Activated B cell treated with CpG ODN at 0.5 μM for 24 hours (primary cell): ENCODE measurements around the gene CYB561D2. TPM values are rescaled to one million over a fixed set of nuclear protein-coding genes. Genes with fewer than 3 reads are reported as not detected.

Experiments
- ATAC-seq: fragments of 200-7000 bp; cut with Tn5 transposase; one replicate; pipeline ENCODE4 v1.10.0; 2021; ENCODE audit warnings: low read depth, mild to moderate bottlenecking, moderate library complexity
- CTCF ChIA-PET: fragments of 350-600 bp; sonication (Branson Sonifier 250); formaldehyde crosslinking; loops from one replicate; lab custom pipeline; 2021; ENCODE audit warnings: antibody characterized with exemption; lab: Charles Lee
- POLR2A ChIA-PET: fragments of 350-600 bp; sonication (Branson Sonifier 250); formaldehyde crosslinking; loops from one replicate; lab custom pipeline; 2021; ENCODE audit warnings: antibody characterized with exemption; lab: Charles Lee
- DNase-seq: peaks from one replicate; pipeline ENCODE4 v3.0.0; 2022
- H3K27ac Mint-ChIP-seq: one replicate; pipeline ENCODE4 v1.8.0; 2020; ENCODE audit warnings: mixed read lengths
- H3K27me3 Mint-ChIP-seq: one replicate; pipeline ENCODE4 v1.8.0; 2021; ENCODE audit warnings: mixed read lengths
- H3K36me3 Mint-ChIP-seq: one replicate; pipeline ENCODE4 v1.8.0; 2021; ENCODE audit warnings: low read depth, mixed read lengths
- H3K4me1 Mint-ChIP-seq: one replicate; pipeline ENCODE4 v1.8.0; 2021; ENCODE audit warnings: mixed read lengths
- H3K4me3 Mint-ChIP-seq: one replicate; pipeline ENCODE4 v1.8.0; 2020; ENCODE audit warnings: mild to moderate bottlenecking, mixed read lengths
- H3K9me3 Mint-ChIP-seq: one replicate; pipeline ENCODE4 v1.8.0; 2020; ENCODE audit warnings: mixed read lengths
- intact Hi-C: fragments of 100-400 bp; cut with micrococcal nuclease; formaldehyde crosslinking; loops from one replicate; pipeline ENCODE4 v1.15.1; 2024
- total RNA-seq: library from RNA; stranded (reverse); gene quantifications from 2 replicates; pipeline ENCODE4 v1.2.3, GENCODE V29; 2022
- TF ChIP-seq, protein P1 (sequence below): fragments of 200-600 bp; IDR thresholded peaks from one replicate; pipeline ENCODE4 v1.8.0; 2022; ENCODE audit warnings: antibody characterized with exemption, mild to moderate bottlenecking

Gene CYB561D2
- total RNA-seq, 1 donor from 2014 or later, result 26.0 TPM

DNA sequence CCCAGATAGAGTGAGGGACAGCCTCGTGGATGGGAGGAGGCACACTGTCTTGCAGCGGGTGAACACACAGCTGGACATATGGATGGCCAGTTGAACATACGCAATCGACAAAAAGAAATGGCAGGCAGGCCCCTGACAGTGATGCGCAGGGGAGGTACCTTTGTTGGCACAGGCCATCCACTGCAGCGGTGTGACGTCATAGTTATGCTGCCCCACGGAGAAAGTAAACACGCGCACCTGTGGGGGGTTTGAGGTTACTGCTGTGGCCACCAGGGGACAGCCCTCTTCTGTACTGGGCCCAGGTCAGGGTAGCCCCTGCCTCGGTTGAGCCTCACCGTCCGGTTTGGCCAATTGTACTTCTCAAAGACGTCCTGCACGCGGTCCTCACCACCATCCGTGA lies 28.1 kb downstream of the CYB561D2 start:
- ChIA-PET CTCF (no interaction called here), POLR2A (no interaction called here)
- Mint-ChIP-seq H3K9me3 (no peaks in the 10 kb centered on the region), H3K36me3 (no peaks in the 10 kb centered on the region), H3K4me3 (no peak overlapping the region), H3K27me3 (no peaks in the 10 kb centered on the region), H3K27ac (no peak overlapping the region), H3K4me1 (no peaks in the 10 kb centered on the region)
- ATAC-seq (no peak), DNase-seq (no peak)
- intact Hi-C loops, result no loop called here
- TF ChIP-seq, protein P1, sequence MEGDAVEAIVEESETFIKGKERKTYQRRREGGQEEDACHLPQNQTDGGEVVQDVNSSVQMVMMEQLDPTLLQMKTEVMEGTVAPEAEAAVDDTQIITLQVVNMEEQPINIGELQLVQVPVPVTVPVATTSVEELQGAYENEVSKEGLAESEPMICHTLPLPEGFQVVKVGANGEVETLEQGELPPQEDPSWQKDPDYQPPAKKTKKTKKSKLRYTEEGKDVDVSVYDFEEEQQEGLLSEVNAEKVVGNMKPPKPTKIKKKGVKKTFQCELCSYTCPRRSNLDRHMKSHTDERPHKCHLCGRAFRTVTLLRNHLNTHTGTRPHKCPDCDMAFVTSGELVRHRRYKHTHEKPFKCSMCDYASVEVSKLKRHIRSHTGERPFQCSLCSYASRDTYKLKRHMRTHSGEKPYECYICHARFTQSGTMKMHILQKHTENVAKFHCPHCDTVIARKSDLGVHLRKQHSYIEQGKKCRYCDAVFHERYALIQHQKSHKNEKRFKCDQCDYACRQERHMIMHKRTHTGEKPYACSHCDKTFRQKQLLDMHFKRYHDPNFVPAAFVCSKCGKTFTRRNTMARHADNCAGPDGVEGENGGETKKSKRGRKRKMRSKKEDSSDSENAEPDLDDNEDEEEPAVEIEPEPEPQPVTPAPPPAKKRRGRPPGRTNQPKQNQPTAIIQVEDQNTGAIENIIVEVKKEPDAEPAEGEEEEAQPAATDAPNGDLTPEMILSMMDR, result no peak

DNA sequence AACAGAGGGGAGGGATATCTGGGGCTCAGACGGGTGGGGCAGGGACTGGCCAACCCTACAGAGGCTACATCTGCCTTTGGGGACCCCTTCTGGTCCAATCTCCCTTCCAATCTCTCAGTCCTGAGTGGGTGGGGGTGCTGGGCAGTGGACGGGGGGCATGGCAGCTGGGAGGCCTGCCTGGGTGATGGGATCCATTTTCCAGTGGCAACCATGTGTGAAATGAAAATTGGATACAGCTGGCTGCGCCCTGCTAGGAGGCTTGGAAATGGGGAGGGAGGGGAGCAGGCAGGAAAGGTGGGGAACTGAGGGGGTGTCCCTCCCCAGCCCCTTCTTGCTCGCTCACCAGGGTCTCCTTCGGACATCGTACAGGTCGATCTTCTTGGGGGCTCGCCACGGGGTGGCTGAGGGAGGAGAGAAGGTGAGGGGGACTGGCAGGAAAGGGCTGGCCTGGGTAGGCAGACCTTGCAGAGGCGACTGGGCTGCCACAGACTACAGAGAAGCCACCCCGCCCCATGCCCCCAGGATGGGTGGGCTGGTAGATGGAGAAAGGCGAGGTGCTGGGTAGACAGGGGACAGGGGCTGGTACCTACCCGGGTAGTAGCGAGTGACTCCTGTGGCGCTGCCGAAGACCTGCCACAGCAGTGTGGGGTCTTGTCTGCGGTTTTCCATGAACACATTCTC lies 29.9 kb downstream of the CYB561D2 start:
- ATAC-seq (no peak), DNase-seq (no peak)
- Mint-ChIP-seq H3K36me3 (no peaks in the 10 kb centered on the region), H3K27ac (no peak overlapping the region), H3K27me3 (no peaks in the 10 kb centered on the region), H3K4me3 (no peak overlapping the region), H3K9me3 (no peaks in the 10 kb centered on the region), H3K4me1 (no peaks in the 10 kb centered on the region)
- POLR2A ChIA-PET, result no interaction called here
- TF ChIP-seq, protein P1, result no peak
- intact Hi-C loops, result no loop called here
- CTCF ChIA-PET, result interaction anchor here (1.0 kb wide), 1 partner anchor 235 kb away, joined by 3 read pairs; no protein-coding TSS in a partner anchor

DNA sequence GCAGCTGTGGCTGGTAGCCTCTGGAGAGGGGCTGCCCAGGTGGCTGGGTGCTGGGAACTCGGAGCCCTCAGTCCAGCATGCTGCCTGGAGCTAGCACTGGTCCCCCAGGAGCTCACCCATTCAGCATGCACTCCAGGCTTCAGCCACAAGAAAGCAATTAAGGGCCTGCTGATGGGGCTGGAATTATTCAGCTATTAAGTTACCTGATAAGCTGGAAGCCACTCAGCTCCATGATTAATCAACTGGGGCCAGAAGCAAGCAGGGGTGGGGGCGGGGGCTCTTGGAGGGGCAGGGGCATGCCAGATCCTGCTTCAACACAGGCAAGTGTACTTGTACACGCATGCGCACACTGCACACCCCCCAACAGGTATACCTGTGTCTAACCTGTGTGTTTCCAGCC lies 30.7 kb downstream of the CYB561D2 start:
- H3K27me3 Mint-ChIP-seq, result no peaks in the 10 kb centered on the region
- no peaks in the 10 kb centered on the region for H3K36me3 Mint-ChIP-seq
- H3K4me3 Mint-ChIP-seq, result no peak overlapping the region
- H3K4me1 Mint-ChIP-seq, result no peaks in the 10 kb centered on the region
- no peak overlapping the region for H3K27ac Mint-ChIP-seq
- no peak for DNase-seq
- TF ChIP-seq, protein P1, result no peak
- intact Hi-C loops, result no loop called here
- no peak for ATAC-seq
- CTCF ChIA-PET, result interaction anchor here (1.0 kb wide), 1 partner anchor 235 kb away, joined by 3 read pairs; no protein-coding TSS in a partner anchor
- no peaks in the 10 kb centered on the region for H3K9me3 Mint-ChIP-seq
- POLR2A ChIA-PET, result no interaction called here

DNA sequence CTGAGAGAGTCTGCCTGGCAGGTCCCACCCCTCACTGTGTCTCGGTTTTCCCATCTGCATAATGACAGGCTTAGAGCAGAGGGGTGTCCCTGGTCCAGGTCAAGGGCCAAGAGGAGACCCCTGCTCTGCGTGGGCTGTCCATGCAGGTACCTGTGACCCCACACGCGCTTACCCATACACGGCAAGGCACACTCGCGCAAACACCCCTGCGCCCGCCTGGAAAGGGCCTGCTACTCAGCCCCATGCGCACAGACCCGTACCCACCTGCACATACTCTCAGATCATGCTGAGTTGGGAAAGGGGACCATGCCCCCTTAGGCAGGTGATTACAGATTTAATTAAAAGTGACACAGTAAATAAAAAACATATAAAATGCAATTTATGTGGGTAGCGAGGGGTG lies 32.1 kb downstream of the CYB561D2 start:
- intact Hi-C loops, result no loop called here
- no peak for DNase-seq

DNA sequence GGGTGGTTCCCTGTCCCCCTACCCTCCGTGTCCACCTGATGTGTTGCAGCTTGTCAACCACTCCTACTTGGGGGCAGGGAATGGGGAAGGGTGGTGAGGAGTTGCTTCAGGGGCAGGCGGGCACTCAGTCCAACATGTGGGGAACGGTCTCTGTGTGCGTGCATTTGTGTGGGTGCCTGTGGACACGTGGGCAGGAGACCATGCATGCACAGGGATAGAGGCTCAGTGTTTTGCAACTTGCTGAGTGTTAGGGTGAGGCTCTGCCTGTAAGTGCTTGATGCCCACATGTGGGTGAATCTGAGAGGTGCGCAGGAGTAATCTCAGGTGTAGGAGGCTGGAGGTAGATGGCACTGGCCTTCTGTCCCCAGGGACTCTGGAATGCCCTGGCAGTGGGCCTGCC lies 33.1 kb downstream of the CYB561D2 start:
- H3K9me3 Mint-ChIP-seq, result no peaks in the 10 kb centered on the region
- H3K4me1 Mint-ChIP-seq, result no peaks in the 10 kb centered on the region
- H3K27ac Mint-ChIP-seq, result no peak overlapping the region
- no peaks in the 10 kb centered on the region for H3K27me3 Mint-ChIP-seq
- intact Hi-C loops, result no loop called here
- H3K4me3 Mint-ChIP-seq, result no peak overlapping the region
- ChIA-PET POLR2A (no interaction called here), CTCF (no interaction called here)
- DNase-seq, result no peak
- TF ChIP-seq, protein P1, result no peak
- ATAC-seq, result no peak
- no peaks in the 10 kb centered on the region for H3K36me3 Mint-ChIP-seq

More for the DNA sequence above, 32.1 kb downstream of the CYB561D2 start:
- Mint-ChIP-seq H3K4me1 (no peaks in the 10 kb centered on the region), H3K9me3 (no peaks in the 10 kb centered on the region), H3K4me3 (no peak overlapping the region), H3K27me3 (no peaks in the 10 kb centered on the region), H3K27ac (no peak overlapping the region), H3K36me3 (no peaks in the 10 kb centered on the region)
- CTCF ChIA-PET, result no interaction called here
- TF ChIP-seq, protein P1, result no peak
- no peak for ATAC-seq
- POLR2A ChIA-PET, result no interaction called here
